ENCODE results near the gene BPIFB1. TPM values are rescaled to one million over a fixed set of nuclear protein-coding genes. Genes with fewer than 3 reads are reported as not detected.

The BPIFB1 gene
- polyA plus RNA-seq, 1 experiment = not detected

DNA sequence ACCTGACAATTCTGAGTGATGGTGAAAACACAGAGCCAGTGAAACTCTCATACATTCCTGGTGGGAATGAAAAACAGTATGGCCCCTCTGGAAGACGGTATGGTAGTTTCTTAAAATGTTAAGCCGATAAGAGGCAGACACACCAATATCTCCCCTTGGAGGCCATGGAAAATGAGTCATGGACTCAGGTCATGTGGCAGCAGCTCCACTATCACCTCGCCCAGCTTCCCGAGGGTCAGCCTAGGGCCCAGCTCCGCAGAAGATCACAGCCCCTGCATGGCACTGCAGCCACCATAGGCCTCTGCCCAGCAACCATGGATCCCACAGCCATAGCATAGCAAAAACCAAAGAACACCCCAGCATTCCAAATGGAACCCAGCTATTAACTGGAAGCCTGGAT lies 25.8 kb upstream of the BPIFB1 start:
- Histone ChIP-seq H3K4me3 (ENCODE audit: low read depth, low read length) (no peak overlapping the region), H3K36me3 (ENCODE audit: control insufficient read depth, insufficient read depth, low read length) (no peaks in the 10 kb centered on the region), H3K27me3 (ENCODE audit: control insufficient read depth, insufficient read depth, low read length) (no peaks in the 10 kb centered on the region; the same call in 1 of the 2 replicates)
- POLR2A ChIA-PET = no interaction called here
- TF ChIP-seq, protein P1, sequence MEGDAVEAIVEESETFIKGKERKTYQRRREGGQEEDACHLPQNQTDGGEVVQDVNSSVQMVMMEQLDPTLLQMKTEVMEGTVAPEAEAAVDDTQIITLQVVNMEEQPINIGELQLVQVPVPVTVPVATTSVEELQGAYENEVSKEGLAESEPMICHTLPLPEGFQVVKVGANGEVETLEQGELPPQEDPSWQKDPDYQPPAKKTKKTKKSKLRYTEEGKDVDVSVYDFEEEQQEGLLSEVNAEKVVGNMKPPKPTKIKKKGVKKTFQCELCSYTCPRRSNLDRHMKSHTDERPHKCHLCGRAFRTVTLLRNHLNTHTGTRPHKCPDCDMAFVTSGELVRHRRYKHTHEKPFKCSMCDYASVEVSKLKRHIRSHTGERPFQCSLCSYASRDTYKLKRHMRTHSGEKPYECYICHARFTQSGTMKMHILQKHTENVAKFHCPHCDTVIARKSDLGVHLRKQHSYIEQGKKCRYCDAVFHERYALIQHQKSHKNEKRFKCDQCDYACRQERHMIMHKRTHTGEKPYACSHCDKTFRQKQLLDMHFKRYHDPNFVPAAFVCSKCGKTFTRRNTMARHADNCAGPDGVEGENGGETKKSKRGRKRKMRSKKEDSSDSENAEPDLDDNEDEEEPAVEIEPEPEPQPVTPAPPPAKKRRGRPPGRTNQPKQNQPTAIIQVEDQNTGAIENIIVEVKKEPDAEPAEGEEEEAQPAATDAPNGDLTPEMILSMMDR (IDR thresholded peaks at IDR 0.05; ENCODE audit: insufficient read depth, low read depth, low read length) = no peak
- CTCF ChIA-PET = no interaction called here
- DNase-seq (ENCODE audit: low read depth) = no peak

DNA sequence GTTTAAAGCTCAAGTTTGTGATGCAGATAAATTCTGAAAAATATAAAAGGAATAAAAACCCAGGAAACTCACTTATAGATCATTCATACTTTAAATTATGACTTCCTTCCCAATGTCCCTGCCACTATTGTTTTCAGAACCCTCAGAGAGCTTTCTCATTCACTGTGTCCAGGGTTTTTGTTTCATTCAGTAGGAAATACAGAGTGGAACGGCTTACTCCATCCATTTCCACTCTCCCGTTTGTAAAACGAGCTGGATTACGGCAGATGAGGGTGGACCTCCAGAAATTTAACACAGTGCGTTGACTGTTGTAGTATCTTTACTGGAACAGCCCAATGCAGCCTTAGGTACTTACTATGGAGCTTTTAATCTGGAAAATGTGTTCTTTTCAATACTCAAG lies 23.6 kb upstream of the BPIFB1 start:
- H3K27me3 ChIP-seq (ENCODE audit: control insufficient read depth, insufficient read depth, low read length) = no peaks in the 10 kb centered on the region; the same call in 1 of the 2 replicates
- TF ChIP-seq, protein P1 (IDR thresholded peaks at IDR 0.05; ENCODE audit: insufficient read depth, low read depth, low read length) = no peak
- DNase-seq (ENCODE audit: low read depth) = no peak
- ChIA-PET CTCF (interaction anchor here (0.6 kb wide), 1 partner anchor 40 kb away, joined by 3 read pairs; no protein-coding TSS in a partner anchor), POLR2A (no interaction called here)
- H3K4me3 ChIP-seq (ENCODE audit: low read depth, low read length) = no peak overlapping the region
- H3K36me3 ChIP-seq (ENCODE audit: control insufficient read depth, insufficient read depth, low read length) = no peaks in the 10 kb centered on the region

DNA sequence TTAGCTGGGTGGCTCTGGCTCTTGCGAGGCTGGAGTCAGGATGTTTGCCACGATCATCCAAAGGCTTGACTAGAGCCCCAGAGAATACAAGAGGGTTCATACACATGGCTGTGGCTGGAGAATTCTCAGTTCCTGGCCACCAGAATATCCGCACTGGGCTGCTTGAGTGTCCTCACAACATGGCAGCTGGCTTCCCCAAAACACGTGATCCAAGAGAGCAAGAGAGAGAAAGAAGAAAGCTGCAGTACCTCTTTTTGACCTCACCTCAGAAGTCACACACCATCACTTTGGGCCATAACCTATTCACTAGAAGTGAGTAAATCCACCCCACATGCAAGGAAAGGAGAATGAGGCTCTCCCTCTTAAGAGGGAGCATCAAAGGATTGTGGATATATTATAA lies 21.5 kb upstream of the BPIFB1 start:
- H3K36me3 ChIP-seq (ENCODE audit: control insufficient read depth, insufficient read depth, low read length) = no peaks in the 10 kb centered on the region
- ChIA-PET CTCF (interaction anchor here (1.5 kb wide), 1 partner anchor 10 kb away, joined by 7 read pairs; no protein-coding TSS in a partner anchor), POLR2A (no interaction called here)
- TF ChIP-seq, protein P1 (IDR thresholded peaks at IDR 0.05; ENCODE audit: insufficient read depth, low read depth, low read length) = no peak
- no peaks in the 10 kb centered on the region; the same call in 1 of the 2 replicates for H3K27me3 ChIP-seq (ENCODE audit: control insufficient read depth, insufficient read depth, low read length)
- H3K4me3 ChIP-seq (ENCODE audit: low read depth, low read length) = no peak overlapping the region
- no peak for DNase-seq (ENCODE audit: low read depth)

DNA sequence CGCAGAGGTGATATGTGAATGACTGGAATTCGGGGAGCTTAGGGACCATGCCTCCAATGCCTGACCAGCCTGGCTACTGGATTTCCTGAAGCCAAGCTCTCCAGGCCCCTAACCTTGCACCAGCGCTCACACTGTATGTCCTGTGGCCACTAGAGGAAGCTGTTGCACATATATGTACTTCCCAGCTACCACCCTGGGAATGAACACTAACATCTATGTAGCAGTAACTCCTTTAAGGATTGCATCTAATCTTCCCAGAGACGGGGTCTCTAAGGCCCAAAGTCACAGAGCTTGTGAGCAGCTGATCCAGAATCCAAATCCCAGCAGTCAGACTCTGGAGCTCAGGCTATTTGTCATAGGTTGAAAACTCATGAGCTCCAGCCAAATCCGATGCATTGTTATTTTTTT lies 20.4 kb upstream of the BPIFB1 start:
- Histone ChIP-seq H3K36me3 (ENCODE audit: control insufficient read depth, insufficient read depth, low read length) (no peaks in the 10 kb centered on the region), H3K27me3 (ENCODE audit: control insufficient read depth, insufficient read depth, low read length) (no peaks in the 10 kb centered on the region; the same call in 1 of the 2 replicates), H3K4me3 (ENCODE audit: low read depth, low read length) (no peak overlapping the region)
- ChIA-PET POLR2A (interaction anchor here (0.5 kb wide), 1 partner anchor 157 kb away, joined by 3 read pairs; no protein-coding TSS in a partner anchor), CTCF (interaction anchor here (0.7 to 1.5 kb wide), 8 partner anchors 9 to 37 kb away, joined by 3 to 9 read pairs (median 4); no protein-coding TSS in a partner anchor)
- TF ChIP-seq, protein P1 (IDR thresholded peaks at IDR 0.05; ENCODE audit: insufficient read depth, low read depth, low read length) = peak; percentile 64
- peak; percentile 1 for DNase-seq (ENCODE audit: low read depth)

DNA sequence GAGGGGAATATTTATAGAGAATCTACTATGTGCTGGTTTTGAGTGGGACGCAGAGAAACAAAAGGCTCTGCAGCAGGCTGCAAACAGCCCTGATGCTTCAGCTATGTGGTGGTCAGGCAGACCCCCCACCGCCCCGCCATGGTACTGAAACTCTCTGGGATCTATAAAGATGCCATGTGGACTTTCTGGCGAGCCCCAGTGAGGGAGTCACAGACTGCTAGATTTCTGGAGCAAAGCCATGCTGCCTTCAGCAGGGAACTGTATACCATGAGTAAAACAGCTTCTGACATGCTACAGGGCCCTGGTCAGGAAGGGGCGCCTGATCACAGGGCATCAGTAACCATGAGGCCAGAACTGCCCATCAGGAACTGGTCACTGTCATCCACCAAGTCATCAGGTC lies 19.2 kb upstream of the BPIFB1 start:
- DNase-seq (ENCODE audit: low read depth) = no peak
- H3K4me3 ChIP-seq (ENCODE audit: low read depth, low read length) = no peak overlapping the region
- TF ChIP-seq, protein P1 (IDR thresholded peaks at IDR 0.05; ENCODE audit: insufficient read depth, low read depth, low read length) = no peak
- POLR2A ChIA-PET = no interaction called here
- H3K36me3 ChIP-seq (ENCODE audit: control insufficient read depth, insufficient read depth, low read length) = no peaks in the 10 kb centered on the region
- CTCF ChIA-PET = no interaction called here
- H3K27me3 ChIP-seq (ENCODE audit: control insufficient read depth, insufficient read depth, low read length) = no peaks in the 10 kb centered on the region; the same call in 1 of the 2 replicates

Data from BJ (cell line).